HG03064 (cell line): ENCODE measurements around the gene EFNA3.
"Not testable (repeated sequence)": the region's sequence is repeated elsewhere in the genome, so short reads cannot be mapped to it uniquely, and the experiment has no call there.

ENCODE experiments used
- ATAC-seq: cut with Tn5 transposase; IDR thresholded peaks from one replicate; pipeline ENCODE4 v1.9.1; 2021; ENCODE audit warnings: low read depth; ENCODE audit not compliant: unreplicated experiment

EFNA3 gene

DNA sequence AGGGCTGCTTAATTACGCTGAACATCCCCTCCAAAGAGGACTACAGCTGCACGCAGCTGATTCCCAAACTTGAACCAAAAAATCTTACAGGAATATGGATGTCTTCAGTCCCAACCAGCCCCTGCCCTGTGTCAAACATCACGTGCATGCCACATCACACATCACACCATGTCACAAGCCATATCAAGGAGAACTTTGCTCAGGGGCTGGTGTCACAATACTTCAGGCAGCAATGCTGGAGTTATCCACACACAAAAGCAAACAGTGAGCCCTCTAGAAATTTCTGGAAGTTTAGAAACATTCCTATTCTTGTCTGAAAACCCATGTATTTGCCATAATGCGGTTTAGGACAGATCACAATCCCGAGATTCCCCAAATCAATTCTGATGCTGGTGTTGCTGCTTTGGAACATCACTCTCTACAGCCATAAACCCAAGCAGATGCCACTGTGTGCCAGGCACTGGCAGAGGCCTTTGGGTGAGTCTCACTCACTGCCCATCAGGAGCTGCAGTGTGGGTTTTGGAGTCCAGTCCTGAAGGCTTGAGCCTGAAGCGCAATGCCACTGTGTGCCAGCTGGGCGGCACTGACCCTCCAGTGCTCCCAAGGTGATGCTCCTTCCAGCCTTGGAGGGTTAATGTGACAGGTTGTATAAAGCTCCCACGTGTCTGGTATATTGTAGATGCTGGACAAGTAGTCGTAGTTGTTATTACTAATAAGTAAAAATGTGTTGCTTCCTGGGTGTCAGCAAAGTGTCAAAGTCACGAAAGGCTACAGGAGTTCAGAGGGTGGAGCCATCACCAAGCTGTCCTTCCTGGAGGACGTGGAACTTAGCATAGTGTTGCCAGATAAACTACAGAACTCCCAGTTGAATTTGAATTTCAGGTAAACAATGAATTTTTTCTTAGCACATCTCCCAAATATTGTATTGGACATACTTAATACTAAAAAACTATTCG lies 28.9 kb downstream of the EFNA3 start:
- no peak for ATAC-seq

DNA sequence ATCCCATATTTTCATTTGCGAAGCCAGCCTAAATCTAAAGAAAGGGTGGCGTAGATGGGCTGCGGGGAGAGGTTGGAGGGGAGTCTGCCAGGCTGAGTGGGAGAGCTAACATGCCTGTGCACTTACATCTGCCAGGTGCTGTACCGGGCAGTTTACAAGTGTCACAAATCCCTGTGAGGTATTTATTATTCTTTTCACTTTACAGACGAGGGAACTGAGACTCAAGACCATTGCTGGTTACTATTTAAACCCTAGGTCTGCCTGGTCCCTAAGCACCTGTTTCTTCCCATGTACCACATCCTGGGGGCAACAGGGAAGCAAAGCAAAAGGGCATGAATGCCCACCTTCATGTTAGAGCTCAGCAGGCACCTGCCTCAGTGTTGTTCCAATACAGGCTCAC lies 29.7 kb downstream of the EFNA3 start:
- no peak for ATAC-seq

DNA sequence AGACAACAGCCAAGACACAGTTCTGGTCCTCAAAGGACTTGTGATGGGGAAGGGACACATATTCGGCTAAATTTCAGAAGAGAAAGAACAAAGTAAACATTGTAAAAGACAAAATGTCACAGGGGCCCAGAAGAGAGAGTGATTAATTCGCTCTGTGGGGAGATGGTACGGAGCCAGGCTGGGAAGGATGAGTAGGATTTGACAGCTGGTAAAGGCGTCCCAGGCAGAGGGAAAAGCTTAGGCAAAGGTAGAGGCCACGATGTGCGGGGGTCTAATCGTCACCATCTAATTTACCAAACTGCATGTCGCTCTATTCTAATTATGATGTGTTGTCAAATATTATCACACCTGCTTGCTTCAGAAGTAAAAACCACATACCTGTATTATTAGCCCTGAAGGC lies 31.7 kb downstream of the EFNA3 start:
- ATAC-seq = no peak

DNA sequence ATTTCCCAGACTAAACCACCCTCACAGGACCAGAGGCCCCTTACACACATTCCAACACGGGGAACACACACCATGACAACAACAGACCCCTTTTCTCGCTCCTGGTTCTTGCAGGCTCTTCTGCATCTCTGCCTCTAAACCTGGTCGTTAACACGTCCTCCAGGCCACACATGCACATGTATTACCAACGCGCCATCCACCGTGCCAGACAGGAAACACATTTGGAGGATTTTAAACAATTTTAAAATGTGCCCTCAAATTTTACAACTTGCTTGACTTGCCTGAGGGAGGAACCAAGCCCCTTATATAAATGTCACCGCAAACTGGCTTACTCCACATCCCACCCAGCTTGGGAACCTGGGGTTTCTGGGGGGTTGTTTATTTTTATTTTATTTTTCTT lies 32.2 kb downstream of the EFNA3 start:
- ATAC-seq = no peak

DNA sequence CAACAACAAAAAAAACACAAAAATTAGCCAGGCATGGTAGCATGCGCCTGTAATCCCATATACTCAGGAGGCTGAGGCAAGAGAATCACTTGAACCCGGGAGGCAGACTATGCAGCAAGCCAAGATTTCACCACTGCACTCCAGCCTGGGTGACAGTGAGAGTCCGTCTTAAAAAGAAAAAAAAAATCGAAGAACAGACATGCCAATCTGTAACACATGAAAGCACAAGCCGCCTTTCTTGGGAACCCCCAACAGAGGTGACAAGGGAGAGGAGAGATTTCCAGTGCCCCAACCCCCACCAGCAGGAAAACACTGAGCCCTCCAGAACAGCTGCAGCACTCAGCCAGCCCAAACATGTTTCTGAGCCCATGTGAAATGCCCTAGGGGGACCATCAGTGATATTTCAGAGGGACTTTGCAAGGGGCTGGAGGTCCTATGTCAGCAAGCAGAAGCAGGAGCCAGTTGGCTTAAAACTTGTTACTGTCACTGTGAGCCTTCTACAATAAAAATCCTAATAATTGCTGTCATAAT lies 34.9 kb downstream of the EFNA3 start:
- ATAC-seq = no peak

DNA sequence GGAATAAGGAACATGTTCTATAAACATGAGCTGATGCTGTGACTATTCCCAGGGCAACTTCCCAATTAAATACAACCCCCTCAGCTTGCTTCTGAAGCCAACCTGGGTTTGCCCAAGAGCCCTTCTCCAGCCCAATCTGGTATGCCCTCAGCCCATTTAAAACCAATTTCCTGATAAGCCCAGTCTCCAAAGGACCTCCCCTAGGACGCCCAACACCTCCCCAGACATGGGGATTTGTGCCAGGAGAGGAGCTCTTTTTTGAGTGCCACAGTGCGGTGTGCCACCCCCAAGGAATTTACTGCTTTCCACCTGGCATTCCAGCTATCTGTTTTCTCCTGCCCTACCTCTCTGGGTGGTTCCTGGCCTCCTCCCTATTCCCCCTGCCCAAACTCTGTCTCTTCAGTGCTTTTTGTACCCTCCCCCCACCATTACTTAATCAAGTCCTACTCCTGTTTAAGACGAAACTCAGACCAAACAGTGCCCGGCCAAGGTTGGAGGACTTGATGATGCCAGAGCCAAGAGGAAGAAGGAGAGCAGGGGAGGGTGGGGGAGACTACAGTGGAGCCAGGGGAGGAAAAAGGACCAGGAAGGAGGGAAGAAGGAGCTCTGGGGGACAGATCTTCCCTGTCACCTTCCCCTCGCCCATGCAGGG lies 37.6 kb downstream of the EFNA3 start:
- no peak for ATAC-seq

DNA sequence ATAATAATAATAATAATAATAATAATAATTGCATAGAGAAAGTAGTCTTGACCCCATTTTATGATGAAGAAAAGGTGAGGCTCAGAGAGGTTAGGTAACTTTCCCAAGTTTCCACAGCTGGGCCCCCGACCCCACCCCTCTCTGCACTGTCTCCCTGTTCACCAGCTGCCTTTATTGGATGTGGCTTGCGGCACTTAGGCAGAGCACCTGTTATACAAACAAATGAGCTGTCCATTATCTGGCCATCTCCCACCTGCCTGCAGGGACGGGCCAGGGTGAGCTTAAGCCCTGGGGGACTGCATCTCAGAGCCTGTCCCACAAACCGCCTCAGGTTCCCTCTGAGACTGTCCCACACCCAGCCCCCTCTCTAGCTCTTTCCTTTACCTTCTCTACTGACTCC lies 39.0 kb downstream of the EFNA3 start:
- no peak for ATAC-seq

DNA sequence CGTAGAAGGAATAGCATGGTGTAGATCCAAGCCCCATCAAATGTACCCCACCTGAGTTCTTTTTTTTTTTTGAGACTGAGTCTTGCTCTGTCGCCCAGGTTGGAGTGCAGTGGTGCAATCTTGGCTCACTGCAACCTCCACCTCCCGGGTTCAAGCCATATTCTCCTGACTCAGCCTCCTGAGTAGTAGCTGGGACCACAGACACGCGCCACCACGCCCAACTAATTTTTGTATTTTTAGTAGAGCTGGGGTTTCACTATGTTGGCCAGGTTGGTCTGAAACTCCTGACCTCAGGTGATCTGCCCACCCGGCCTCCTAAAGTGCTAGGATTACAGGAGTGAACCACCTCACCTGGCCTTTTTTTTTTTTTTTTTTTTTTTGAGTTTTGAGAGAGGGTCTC lies 39.5 kb downstream of the EFNA3 start:
- not testable (repeated sequence) for ATAC-seq

DNA sequence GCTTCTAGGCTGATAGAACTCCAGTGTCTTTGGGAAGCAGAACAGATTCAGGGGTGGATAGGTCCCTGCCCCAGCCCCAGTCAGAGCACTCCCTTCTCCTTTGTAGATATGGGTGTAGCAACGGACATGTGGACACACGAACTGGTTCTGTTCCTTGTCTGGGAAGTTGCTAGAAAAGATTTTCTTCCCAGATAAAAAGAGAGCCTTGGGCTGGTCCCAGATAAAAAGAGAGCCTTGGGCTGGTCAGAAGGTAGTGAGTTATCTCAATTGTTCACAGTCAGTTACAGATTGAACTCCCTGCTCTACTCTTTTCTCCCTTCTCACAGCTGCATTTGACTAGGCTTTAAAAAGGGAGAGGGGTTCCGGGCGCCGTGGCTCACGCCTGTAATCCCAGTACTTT lies 41.6 kb downstream of the EFNA3 start:
- ATAC-seq = no peak

DNA sequence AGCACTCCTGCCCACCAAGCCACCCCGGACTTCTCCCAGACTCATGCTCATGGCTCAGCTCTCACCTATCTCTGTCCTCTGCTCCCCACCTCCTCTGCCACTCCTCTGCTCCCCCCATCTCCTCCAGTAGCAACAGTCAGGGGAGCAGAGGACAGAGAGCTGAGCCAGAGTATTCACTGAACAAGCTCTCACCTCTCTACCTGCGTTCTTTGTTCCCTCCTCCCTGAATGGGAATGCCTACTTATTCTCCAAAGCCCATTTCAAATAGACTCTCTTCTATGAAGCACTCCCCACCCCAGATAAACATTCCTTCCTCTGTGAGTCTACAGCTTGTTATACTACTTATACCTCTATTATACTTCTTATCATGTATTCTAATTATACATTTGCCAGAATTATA lies 42.6 kb downstream of the EFNA3 start:
- ATAC-seq = no peak

DNA sequence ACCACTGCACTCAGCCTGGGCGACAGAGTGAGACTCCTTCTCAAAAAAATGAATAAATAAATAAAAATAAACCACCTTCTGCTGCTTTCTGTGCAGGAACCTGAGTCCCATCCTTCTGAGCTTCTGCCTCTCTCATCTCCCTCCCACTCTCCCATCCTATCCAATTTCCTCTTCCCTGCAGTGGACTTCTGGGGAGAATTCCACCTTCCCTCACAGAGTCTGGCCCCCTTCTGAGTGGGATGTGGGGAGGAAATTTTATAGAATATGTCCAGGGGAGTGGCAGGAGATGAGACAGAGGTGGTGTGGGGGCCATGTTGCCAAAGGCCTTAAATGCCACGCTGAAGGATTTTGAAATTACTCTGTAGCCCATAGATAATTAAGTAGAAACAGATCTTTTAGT lies 43.7 kb downstream of the EFNA3 start:
- ATAC-seq = no peak

DNA sequence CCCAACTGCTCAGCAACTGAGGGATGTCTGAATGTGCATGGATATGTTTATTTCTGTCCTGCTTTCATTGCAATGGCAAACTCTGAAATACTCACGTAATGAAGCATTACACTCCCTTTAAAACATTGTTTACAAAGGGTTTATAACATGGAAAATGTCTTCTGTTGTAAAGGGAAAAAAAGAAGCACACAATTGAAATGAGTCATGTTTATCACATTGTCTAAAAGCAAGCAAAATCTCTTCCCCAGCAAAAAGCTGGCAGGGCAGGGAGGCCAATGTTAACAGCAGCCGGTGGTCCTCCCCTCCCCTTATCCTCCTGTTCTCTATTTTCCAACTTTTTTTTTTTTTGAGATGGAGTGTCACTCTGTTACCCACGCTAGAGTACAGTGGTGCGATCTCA lies 45.2 kb downstream of the EFNA3 start:
- no peak for ATAC-seq

DNA sequence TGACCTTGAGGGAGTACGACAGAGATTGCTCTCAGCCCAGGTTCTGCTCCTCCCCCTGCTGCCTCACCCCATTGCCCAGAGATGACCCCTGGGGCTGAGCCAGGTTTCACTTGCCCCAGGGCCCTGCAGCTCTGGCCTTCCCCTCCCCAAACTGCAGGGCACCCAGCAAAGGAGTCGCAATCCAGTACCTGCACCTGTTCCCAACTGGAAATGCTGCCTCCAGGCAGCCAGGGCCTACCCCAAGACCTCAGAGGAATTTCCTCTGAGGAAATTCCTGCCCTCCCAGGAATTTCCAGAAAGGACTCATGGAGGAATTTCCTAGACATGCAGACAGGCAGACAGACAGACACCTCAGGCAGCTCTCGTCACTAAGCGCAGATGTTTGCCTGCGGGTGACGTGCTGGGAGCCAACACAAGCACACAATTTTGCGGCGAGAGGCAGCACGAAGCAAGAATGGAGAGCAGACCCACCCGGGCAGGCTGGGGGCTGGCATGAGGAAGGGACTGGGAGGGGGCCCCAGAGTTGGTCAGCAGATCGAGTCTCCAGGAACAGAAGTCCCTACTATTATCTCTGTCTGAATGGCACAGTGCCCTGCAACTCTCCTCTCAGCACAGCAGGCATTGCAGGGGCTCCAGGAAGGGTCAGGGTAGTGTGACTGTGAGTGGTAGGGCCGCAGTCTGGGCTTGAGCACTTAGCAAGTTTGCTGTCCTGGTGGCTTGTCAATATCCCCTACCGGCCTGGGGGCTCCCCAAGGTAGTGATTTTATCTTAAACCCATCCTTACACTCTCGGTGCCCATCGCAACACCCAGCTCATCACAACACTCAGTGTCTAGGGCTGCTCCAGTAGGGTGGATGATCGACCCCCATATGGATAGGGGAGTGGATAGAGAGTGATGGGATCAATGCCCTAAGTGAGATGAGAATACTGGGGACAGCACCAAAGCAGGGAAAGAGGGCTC lies 46.1 kb downstream of the EFNA3 start:
- ATAC-seq = no peak

DNA sequence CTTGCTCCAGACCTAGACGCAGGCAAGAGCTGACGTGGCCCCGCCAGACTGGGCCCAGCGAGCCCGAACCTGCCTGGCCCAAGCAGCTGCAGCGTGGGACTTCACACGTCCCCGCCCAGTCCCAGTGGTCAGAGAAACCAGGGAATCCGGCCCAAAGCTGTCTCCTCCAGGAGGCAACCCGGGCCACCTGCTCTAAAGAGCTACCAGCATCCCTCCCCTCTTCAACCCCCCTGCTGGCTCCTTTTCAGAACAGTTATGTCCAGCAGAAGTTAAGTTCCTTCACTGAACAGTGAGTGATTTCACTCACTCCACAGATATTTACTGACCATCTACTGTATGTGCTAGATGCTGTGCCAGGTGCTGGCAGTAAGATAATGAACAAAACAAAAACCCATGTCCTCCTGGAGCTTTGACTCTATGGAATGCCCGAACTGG lies 46.9 kb downstream of the EFNA3 start:
- no peak for ATAC-seq

DNA sequence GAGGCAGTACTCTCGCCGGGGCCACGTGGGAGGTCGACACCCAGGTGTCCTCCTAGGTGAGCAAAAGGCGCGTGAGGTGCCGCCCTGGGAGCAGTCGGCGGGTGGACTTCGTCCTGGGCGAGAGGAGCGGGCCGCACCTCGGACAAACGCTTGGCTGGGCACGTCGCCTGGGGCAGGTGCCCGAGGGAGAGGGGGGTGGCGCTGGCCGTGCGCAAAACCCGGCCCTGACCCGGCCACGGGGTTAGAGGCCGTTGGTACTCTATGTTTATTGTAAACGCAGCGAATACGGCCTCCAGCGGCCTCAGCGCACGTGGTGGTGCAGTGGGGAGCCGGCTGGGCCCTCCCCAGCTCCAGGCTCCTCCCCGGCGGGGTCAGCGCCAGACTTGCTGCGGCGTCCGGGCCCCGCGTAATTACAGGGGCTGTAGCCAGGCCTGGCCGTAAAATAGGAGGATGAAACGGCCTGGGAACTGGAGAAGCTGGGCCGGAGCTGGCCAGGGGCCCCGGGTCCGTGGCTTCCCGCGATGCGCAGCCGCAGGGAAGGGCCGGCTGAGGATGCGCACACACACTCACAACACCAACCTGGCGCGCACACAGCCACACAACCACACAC lies 47.4 kb downstream of the EFNA3 start:
- no peak for ATAC-seq

DNA sequence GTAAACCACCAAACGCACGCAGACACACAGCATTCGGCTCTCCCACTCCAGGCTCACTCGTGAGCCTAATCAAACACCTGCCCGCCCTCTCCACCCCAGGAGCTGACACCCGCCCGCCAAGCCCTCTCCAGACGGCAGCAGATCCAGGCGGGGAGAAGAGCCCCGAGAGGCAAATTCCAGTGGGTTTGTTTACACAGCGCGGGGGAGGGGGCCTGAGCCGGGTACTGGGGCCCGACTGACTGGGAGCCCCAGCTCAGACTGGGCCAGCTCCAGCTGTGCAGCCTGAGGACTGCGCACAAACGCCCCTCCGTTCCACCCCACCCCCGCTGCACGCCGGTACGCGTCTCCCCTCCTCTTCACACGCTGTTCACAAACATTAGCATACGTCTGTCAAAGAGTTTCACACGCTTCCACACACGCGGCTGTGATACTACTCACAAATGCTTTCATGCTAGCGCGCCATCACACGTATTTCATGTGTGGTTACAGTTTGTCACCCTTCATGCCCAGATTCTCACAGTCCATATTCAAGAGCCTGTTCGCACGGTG lies 48.0 kb downstream of the EFNA3 start:
- no peak for ATAC-seq

DNA sequence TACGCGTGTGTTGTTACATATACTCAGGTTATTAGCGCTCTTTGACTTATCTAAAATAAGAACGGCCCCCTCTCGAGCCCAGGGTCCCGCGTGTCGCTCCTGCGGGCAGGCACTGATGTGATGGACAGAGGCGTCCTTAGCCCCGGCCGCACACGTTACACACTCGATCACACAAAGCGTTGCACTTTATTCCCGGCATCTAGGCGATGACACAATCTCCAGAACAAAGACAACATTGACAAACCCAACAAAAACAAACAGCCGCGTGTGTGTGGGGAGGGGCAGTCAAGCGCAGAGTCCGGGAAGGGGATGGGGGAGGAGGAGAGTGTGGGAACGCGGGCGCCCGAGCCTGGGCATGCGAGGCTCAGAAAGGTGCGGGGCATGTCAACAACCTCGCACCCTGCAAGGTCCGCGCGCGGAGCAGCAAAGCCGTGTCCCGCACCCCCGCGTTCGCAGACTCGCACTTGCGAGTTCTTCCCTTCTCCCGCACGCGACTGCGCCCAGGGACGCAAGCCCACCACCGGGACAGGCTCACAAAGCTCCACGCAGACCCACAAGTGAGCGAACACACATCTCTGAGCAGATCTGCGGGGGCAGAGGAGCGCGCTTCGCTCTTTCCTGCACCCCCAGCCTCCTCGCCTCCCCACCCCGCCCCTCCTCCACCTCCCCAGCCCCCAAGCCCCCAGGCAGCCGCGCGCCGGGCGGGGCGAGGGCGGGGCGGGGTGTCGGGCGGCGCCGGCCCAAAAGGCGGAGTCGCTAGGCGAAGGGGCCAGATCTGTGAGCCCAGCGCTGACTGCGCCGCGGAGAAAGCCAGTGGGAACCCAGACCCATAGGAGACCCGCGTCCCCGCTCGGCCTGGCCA lies 48.7 kb downstream of the EFNA3 start, which contains the start of gene EFNA1:
Gene EFNA1 (plus strand): TSS at position 772 of the 862 bp plus-strand sequence. CDS start 102 bp downstream, outside the sequence.
- ATAC-seq = no peak

DNA sequence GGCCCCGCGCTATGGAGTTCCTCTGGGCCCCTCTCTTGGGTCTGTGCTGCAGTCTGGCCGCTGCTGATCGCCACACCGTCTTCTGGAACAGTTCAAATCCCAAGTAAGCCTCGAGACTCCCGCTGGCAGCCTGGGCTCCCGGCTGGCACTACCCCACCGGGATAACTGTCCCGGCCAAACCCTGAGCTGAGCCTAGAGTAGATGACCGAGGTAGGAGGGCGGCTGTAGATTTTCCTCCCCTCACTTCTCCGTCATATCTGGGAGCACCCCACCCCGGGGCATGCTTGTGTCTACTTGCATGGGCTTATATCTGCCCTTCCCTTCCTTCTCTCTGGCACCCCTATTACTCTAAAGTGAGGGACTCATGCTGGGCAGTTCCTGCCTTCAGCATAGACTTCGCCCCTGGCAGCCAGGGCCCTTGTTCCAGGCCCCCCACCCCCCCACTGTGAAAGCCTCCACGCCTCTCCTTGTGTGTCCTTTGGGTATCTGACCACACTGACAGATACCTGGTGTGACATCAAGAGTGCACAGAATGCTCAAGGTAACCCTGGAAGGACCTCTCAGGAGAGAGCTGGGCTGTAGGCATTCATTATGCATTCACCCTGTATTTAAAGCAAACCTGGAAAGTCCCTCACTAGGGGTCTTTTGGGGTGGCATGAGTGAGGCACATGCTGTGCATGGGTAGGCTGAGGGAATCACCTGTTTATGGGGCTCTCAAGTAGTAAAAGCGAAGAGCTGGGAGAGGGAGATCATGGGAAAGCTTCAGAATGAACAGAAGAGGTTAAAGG lies 49.5 kb downstream of the EFNA3 start:
- no peak for ATAC-seq
